K562 treated with DMSO at 1 percent for 12 hours (cell line): ENCODE measurements around the gene SNX1. TPM values are rescaled to one million over a fixed set of nuclear protein-coding genes. Genes with fewer than 3 reads are reported as not detected.

ENCODE experiments used
- total RNA-seq: library from RNA; unstranded; fragments of 300-600 nt; gene quantifications from 2 replicates; pipeline ENCODE4 v1.2.3, GENCODE V29; 2022; ENCODE audit not compliant: insufficient read depth

SNX1 gene
- total RNA-seq: 64.0 and 85.9 TPM in 2 replicates

GRCh38 chr15:64095795-64096667 lies at the start of gene SNX1:
TSS of gene SNX1 (plus strand) at chr15:64095982. CDS start at chr15:64096014, 32 bp downstream.

GRCh38 chr15:64046421-64047153 lies 49.2 kb upstream of the SNX1 start, which contains the start of gene DAPK2:
TSS of gene DAPK2 (minus strand) at chr15:64046485. CDS start at chr15:64040261, 6,224 bp downstream.

GRCh38 chr15:64093627-64094417 lies 2.0 kb upstream of the SNX1 start, which contains the start of gene CIAO2A:
TSS of gene CIAO2A (minus strand) at chr15:64093838. CDS start at chr15:64093768, 70 bp downstream.

GRCh38 chr15:64151727-64152506 lies 56.1 kb downstream of the SNX1 start, which contains the start of gene SNX22:
TSS of gene SNX22 (plus strand) at chr15:64151731. CDS start at chr15:64151776, 45 bp downstream.

GRCh38 chr15:64162869-64163658 lies 67.3 kb downstream of the SNX1 start, which contains the start of gene PPIB:
TSS of gene PPIB (minus strand) at chr15:64163022. CDS start at chr15:64162986, 36 bp downstream.

Other genes with a start within 250 kb of the SNX1 start
- 3.9 and 4.7 TPM in 2 replicates for gene DAPK2, start 49.5 kb upstream of the SNX1 start, total RNA-seq
- gene CIAO2A, start 2.1 kb upstream of the SNX1 start, total RNA-seq: 120 and 149 TPM in 2 replicates
- gene SNX22, start 55.7 kb downstream of the SNX1 start, total RNA-seq: 0.65 and 0.86 TPM in 2 replicates
- 454 and 538 TPM in 2 replicates for gene PPIB, start 67.0 kb downstream of the SNX1 start, total RNA-seq